PC-3 (cell line): ENCODE measurements around the gene PEX6.

Experiments
- EZH2phosphoT487 ChIP-seq: fragments of 300-600 bp; sonication (generic); IDR thresholded peaks from 2 replicates; pipeline ENCODE4 v1.6.1; 2018; ENCODE audit warnings: mild to moderate bottlenecking, antibody characterized with exemption, low read length, borderline replicate concordance
- TF ChIP-seq, protein P1 (sequence below): fragments of 300-600 bp; sonication (generic); conservative IDR thresholded peaks from 2 replicates; pipeline ENCODE4 v1.5.1; 2017; ENCODE audit warnings: antibody characterized with exemption, low read depth, mild to moderate bottlenecking, low read length

DNA sequence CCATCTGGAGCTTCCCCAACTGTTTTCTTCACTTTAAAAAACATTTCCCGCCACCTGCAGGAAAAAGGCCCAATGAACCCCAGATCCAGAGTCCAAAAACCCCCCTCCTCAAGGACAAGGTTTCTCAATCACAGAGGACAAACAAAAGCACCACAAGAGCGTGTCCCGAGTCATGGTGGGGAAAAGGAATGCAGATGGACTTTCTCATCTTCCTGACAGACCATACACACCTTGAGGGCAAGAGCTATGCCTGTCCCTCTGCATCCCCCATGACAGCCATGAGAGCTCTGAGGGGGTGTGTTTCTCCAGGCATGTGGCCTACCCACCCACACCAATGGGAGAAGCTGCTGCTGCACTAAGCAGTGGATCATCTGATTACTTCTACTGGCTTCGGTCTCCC, 9.0 kb downstream of the PEX6 start:
- TF ChIP-seq, protein P1, sequence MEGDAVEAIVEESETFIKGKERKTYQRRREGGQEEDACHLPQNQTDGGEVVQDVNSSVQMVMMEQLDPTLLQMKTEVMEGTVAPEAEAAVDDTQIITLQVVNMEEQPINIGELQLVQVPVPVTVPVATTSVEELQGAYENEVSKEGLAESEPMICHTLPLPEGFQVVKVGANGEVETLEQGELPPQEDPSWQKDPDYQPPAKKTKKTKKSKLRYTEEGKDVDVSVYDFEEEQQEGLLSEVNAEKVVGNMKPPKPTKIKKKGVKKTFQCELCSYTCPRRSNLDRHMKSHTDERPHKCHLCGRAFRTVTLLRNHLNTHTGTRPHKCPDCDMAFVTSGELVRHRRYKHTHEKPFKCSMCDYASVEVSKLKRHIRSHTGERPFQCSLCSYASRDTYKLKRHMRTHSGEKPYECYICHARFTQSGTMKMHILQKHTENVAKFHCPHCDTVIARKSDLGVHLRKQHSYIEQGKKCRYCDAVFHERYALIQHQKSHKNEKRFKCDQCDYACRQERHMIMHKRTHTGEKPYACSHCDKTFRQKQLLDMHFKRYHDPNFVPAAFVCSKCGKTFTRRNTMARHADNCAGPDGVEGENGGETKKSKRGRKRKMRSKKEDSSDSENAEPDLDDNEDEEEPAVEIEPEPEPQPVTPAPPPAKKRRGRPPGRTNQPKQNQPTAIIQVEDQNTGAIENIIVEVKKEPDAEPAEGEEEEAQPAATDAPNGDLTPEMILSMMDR: no peak
- no peak for TF ChIP-seq EZH2phosphoT487
